ENCODE data around the gene CRYGA.

CRYGA gene

DNA sequence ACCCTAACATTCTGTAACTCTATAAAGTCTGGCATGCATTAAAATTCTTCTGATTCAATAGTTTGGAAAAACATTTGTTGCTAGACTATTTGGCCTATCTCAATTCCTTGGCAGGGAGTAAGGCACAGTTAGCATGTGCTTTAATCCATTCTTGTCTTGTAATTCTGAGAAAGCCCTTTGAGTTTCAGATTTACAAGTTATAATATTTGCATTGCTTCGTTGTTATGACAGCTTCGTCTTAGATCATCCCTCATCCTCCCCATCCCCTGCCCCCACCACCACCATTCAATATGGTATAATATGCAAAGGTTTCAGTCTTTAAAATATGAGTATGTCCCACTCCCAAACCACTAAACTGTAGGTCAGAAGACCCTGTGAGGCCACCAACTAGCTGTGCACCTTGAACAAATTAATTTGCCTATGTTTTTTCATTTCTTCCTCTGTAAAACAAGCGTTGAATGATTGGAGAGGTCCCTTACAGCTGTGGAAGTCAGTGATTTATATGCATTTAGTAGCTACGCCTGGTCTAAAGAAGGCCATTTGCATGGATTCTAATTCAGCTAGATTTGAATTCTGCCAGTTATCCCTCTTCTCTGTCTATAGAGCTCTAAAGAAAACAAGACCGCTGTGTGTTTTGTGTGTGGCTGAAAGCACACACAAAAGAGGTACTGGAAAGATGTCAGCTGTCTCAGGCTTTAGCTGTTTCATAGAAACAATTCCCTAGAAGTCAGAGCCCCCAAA lies 25.9 kb upstream of the CRYGA start:
- TF ChIP-seq POLR2A (IDR thresholded peaks at IDR 0.05; ENCODE audit: low read depth, low read length) (no peak), PAX5 (IDR thresholded peaks at IDR 0.05; ENCODE audit: insufficient read depth, low read length, severe bottlenecking) (no peak), TAF1 (IDR thresholded peaks at IDR 0.05; ENCODE audit: low read depth, low read length) (no peak)
- FAIRE-seq, result no peak
- no peak for DNase-seq (ENCODE audit: insufficient read length, low spot score)

DNA sequence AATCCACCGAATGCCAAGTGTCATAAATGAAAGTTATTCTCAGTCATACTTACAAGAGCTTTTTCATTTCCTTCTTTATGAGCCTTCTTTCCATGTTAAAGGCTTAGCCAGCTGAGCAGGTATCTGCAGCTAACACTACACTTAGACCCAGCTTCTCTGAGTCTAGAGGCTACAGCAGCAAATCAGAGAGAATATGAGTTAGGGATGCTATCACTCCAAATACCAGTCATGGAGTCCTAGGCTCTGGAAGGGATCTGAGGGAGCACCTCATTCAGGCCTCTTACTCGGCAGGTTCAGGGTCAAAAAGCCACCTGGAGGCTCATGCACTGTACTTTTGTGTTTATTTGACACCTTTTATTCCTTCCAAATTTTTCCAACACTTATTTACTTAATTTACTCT lies 23.5 kb upstream of the CRYGA start:
- TF ChIP-seq POLR2AphosphoS5 (IDR thresholded peaks at IDR 0.05; ENCODE audit: low read depth, low read length), result no peak
- TF ChIP-seq POU2F2 (IDR thresholded peaks at IDR 0.05; ENCODE audit: low read depth, low read length), result no peak
- no peak for TF ChIP-seq POLR2A (IDR thresholded peaks at IDR 0.05; ENCODE audit: low read depth, low read length)
- no peak for TF ChIP-seq TAF1 (IDR thresholded peaks at IDR 0.05; ENCODE audit: low read depth, low read length)
- no peak for TF ChIP-seq PAX5 (IDR thresholded peaks at IDR 0.05; ENCODE audit: insufficient read depth, low read length, severe bottlenecking)
- TF ChIP-seq SPI1 (IDR thresholded peaks at IDR 0.05; ENCODE audit: low read depth, low read length), result no peak
- DNase-seq (ENCODE audit: insufficient read length, low spot score) (no peak), FAIRE-seq (no peak)

DNA sequence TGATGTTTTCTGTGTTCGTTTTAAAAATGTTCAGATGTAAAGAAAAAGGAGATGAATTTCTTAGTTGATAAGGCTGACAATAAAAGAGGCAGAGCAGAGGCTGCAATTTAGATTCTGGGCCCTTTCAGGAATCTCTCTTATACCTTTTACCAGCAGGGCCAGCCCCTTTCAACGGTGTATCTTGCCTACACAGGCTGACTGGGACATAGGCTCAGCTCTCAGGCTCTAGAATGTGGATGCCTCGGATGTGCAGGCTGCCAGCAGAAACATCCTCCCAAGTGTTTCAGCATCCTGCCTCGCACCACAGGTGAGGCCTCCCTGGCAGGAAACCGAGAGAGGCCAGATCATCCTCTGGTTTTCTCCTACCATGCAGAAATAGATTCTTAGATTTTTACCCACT lies 23.1 kb upstream of the CRYGA start:
- FAIRE-seq (no peak), DNase-seq (ENCODE audit: insufficient read length, low spot score) (no peak)
- no peak for TF ChIP-seq POLR2A (IDR thresholded peaks at IDR 0.05; ENCODE audit: low read depth, low read length)
- no peak for TF ChIP-seq TAF1 (IDR thresholded peaks at IDR 0.05; ENCODE audit: low read depth, low read length)
- TF ChIP-seq POU2F2 (IDR thresholded peaks at IDR 0.05; ENCODE audit: low read depth, low read length), result no peak
- no peak for TF ChIP-seq PAX5 (IDR thresholded peaks at IDR 0.05; ENCODE audit: insufficient read depth, low read length, severe bottlenecking)
- TF ChIP-seq POLR2AphosphoS5 (IDR thresholded peaks at IDR 0.05; ENCODE audit: low read depth, low read length), result no peak
- no peak for TF ChIP-seq SPI1 (IDR thresholded peaks at IDR 0.05; ENCODE audit: low read depth, low read length)

DNA sequence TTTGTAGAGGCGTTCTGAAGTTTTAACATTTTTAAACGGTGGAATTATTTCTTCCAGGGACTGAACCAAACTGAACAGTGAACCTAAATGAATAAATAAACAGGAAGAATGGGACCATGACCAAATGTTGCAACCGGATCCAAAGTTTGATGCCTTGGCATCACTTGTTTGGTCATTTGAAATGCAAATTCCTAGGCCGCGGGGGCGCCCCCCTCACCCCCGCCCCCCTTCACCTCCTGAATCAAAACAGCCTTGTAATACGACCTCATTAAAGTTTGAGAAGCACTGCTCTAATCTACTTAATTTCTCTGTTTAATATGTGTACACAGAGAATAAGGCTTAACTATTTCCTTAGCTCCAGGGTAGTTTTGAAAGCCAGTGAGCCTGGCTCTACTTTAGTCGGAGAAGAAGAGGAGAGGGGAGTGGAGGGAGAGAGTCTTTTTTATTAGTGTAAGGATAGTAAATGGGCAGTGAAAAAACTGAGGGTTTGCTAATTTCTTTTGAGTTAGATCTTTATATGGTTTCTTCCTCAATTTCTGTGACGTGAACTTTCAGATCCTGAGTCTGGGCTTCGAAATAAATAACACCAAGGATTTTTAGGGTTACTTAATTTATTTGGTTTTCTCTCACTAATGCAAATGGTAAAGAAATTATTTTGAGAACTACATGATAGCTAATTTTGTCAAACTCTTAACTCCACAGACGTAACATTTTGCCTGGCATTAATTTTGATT lies 20.8 kb upstream of the CRYGA start:
- FAIRE-seq (no peak), DNase-seq (ENCODE audit: insufficient read length, low spot score) (no peak)
- TF ChIP-seq SPI1 (IDR thresholded peaks at IDR 0.05; ENCODE audit: low read depth, low read length) (no peak), POLR2A (IDR thresholded peaks at IDR 0.05; ENCODE audit: low read depth, low read length) (no peak), TAF1 (IDR thresholded peaks at IDR 0.05; ENCODE audit: low read depth, low read length) (no peak), POLR2AphosphoS5 (IDR thresholded peaks at IDR 0.05; ENCODE audit: low read depth, low read length) (no peak), POU2F2 (IDR thresholded peaks at IDR 0.05; ENCODE audit: low read depth, low read length) (no peak), PAX5 (IDR thresholded peaks at IDR 0.05; ENCODE audit: insufficient read depth, low read length, severe bottlenecking) (no peak)

DNA sequence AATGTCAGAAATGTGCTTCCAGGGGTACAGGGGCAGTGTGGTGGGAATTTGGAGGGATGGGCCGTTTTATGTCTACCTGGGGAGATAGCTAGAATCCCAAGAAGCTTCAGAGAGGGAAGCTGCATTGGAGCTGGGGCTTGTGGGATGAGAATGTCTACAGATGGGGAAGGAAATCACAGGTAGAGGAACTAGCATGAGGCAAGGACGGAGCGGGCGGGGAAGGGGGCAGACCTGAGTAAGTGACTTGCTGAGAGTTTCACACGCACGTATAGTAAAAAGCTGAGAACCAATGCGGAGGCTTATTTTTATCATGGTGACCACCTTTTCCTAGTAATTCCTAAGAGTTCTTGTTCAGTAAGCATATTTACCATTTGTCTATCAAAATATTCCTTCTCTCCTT lies 20.1 kb upstream of the CRYGA start:
- TF ChIP-seq PAX5 (IDR thresholded peaks at IDR 0.05; ENCODE audit: insufficient read depth, low read length, severe bottlenecking), result no peak
- TF ChIP-seq TAF1 (IDR thresholded peaks at IDR 0.05; ENCODE audit: low read depth, low read length), result no peak
- FAIRE-seq, result no peak
- no peak for DNase-seq (ENCODE audit: insufficient read length, low spot score)

DNA sequence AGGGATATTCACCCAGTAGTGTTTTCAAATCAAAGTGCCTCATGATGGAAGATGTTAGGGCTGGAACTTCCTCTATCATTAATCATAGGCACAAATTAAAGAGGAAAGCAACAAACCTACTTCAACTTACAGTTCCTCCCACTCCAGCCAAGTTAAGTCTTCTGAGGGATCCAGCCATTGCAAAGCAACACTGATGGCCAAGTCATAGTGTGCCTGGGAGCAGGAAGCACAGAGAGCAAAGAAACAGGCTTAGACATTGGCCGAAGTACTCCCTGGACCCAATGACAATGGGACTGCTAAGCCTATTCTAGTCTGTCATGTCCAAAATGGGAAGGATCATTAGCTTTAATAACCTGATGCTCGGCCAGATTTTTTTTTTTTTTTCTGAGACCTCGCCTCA lies 19.4 kb upstream of the CRYGA start:
- TF ChIP-seq POLR2A (IDR thresholded peaks at IDR 0.05; ENCODE audit: low read depth, low read length), result no peak
- TF ChIP-seq POLR2AphosphoS5 (IDR thresholded peaks at IDR 0.05; ENCODE audit: low read depth, low read length), result no peak
- no peak for TF ChIP-seq PAX5 (IDR thresholded peaks at IDR 0.05; ENCODE audit: insufficient read depth, low read length, severe bottlenecking)
- no peak for TF ChIP-seq POU2F2 (IDR thresholded peaks at IDR 0.05; ENCODE audit: low read depth, low read length)
- TF ChIP-seq SPI1 (IDR thresholded peaks at IDR 0.05; ENCODE audit: low read depth, low read length), result no peak
- TF ChIP-seq TAF1 (IDR thresholded peaks at IDR 0.05; ENCODE audit: low read depth, low read length), result no peak
- FAIRE-seq (no peak), DNase-seq (ENCODE audit: insufficient read length, low spot score) (no peak)

DNA sequence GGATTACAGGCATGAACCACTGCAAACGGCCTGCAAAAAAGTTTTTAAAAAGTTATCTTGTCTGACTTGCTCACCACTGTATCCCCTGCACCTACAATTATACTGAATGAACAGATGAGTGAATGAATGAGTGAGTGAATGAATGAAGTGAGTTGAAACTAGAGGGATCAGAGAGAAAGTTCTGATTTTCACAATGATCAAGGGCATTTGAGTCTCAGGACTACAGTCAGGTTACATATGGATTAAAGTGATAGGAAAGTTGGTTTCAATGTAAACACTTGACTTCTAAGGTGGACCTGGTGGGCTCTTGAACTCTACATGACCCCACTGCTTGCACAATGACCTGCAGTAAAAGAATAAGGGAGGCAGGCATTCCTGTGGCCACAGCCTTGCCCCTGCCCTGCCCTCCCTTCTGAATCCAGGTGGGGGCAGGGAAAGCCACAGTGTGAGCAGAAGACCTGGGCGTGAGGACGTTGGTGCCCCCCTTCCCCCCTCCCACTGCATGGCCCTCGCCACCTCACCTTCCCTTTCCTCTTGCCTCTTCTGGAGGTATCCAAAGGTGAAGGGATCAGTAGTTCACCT lies 15.7 kb upstream of the CRYGA start:
- DNase-seq (ENCODE audit: insufficient read length, low spot score) (no peak), FAIRE-seq (no peak)
- no peak for TF ChIP-seq TAF1 (IDR thresholded peaks at IDR 0.05; ENCODE audit: low read depth, low read length)
- TF ChIP-seq POLR2AphosphoS5 (IDR thresholded peaks at IDR 0.05; ENCODE audit: low read depth, low read length), result no peak
- TF ChIP-seq POLR2A (IDR thresholded peaks at IDR 0.05; ENCODE audit: low read depth, low read length), result no peak
- TF ChIP-seq PAX5 (IDR thresholded peaks at IDR 0.05; ENCODE audit: insufficient read depth, low read length, severe bottlenecking), result no peak
- TF ChIP-seq SPI1 (IDR thresholded peaks at IDR 0.05; ENCODE audit: low read depth, low read length), result no peak
- TF ChIP-seq POU2F2 (IDR thresholded peaks at IDR 0.05; ENCODE audit: low read depth, low read length), result no peak

DNA sequence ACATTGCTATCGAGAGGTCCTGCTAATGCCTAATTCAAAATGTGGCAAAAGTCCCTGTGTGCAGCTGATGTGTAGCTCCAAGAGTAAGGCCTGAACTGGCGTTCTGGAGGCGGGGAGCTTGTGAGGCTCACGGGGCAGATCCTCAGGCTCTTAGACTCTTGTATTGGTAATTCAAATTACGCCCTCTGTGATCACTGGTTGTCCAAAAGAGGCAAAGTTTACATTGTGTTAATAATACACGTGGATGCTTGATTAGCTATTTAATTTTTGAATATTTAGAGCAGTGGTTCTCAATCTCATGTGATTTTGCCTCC lies 12.4 kb upstream of the CRYGA start:
- TF ChIP-seq POU2F2 (IDR thresholded peaks at IDR 0.05; ENCODE audit: low read depth, low read length) (no peak), POLR2A (IDR thresholded peaks at IDR 0.05; ENCODE audit: low read depth, low read length) (no peak), TAF1 (IDR thresholded peaks at IDR 0.05; ENCODE audit: low read depth, low read length) (no peak), SPI1 (IDR thresholded peaks at IDR 0.05; ENCODE audit: low read depth, low read length) (no peak), POLR2AphosphoS5 (IDR thresholded peaks at IDR 0.05; ENCODE audit: low read depth, low read length) (no peak), PAX5 (IDR thresholded peaks at IDR 0.05; ENCODE audit: insufficient read depth, low read length, severe bottlenecking) (no peak)
- no peak for FAIRE-seq
- no peak for DNase-seq (ENCODE audit: insufficient read length, low spot score)

DNA sequence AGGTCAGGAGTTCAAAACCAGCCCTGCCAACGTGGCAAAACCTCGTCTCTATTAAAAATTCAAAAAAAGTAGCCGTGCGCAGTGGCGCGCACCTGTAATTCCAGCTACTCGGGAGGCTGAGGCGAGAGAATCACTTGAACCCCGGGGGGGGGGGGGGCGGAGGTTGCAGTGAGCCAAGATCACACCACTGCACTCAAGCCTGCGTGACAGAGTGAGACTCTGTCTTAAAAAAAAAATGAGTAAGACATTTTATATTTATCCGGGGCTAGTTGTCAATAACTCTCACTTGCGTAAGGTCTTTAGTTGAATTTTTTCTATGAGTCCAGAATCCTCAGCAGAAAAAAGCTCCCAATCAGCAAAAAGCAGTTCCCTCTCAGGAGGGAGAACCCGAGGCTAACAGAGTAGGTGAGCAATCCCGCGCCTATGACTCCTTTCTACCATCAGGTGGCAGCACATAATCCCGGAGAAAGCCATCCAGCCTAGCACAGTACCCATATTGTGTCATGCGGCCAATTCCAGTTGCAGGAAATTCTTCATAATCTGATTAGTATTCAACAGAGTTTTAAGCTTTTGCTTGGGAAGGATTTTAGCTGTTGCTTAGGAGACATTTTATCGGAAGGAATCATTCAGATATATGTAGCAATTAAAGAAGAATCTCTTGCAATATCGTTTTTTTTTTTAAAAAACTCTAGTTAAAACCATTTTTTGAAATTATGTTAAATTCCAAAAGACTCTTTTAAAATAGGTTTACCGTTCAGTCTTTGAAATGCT lies 11.9 kb upstream of the CRYGA start:
- FAIRE-seq (peak; percentile 89), DNase-seq (ENCODE audit: insufficient read length, low spot score) (peak; percentile 58)
- TF ChIP-seq SPI1 (IDR thresholded peaks at IDR 0.05; ENCODE audit: low read depth, low read length) (no peak), TAF1 (IDR thresholded peaks at IDR 0.05; ENCODE audit: low read depth, low read length) (no peak), POU2F2 (IDR thresholded peaks at IDR 0.05; ENCODE audit: low read depth, low read length) (no peak), PAX5 (IDR thresholded peaks at IDR 0.05; ENCODE audit: insufficient read depth, low read length, severe bottlenecking) (no peak), POLR2A (IDR thresholded peaks at IDR 0.05; ENCODE audit: low read depth, low read length) (no peak), POLR2AphosphoS5 (IDR thresholded peaks at IDR 0.05; ENCODE audit: low read depth, low read length) (no peak)
